KMS-11 (cell line): ENCODE measurements around the gene COL25A1.

Source experiments
- H2AFZ ChIP-seq: fragments of 200-600 bp; sonication (generic); 2 replicates; pipeline ENCODE4 v1.6.1; 2016; ENCODE audit warnings: antibody characterized with exemption, mixed run types, low read depth
- H3K27ac ChIP-seq: fragments of 200-600 bp; sonication (generic); 2 replicates; pipeline ENCODE4 v1.6.1; 2016; ENCODE audit warnings: mild to moderate bottlenecking, mixed run types
- H3K27me3 ChIP-seq: fragments of 200-600 bp; sonication (generic); 2 replicates; pipeline ENCODE4 v1.6.1; 2017; ENCODE audit warnings: mild to moderate bottlenecking, low read depth, mixed run types, moderate library complexity; ENCODE audit not compliant: insufficient read depth
- H3K36me3 ChIP-seq: fragments of 200-600 bp; sonication (generic); 2 replicates; pipeline ENCODE4 v1.6.1; 2017; ENCODE audit warnings: mild to moderate bottlenecking, mixed run types; ENCODE audit not compliant: insufficient read depth
- H3K4me1 ChIP-seq: fragments of 200-600 bp; sonication (generic); 2 replicates; pipeline ENCODE4 v1.6.1; 2016; ENCODE audit warnings: mild to moderate bottlenecking, low read depth, mixed run types; ENCODE audit not compliant: poor library complexity, severe bottlenecking
- H3K4me2 ChIP-seq: fragments of 200-600 bp; sonication (generic); 2 replicates; pipeline ENCODE4 v1.7.0; 2016; ENCODE audit warnings: mild to moderate bottlenecking, mixed run types
- H3K4me3 ChIP-seq: fragments of 200-600 bp; sonication (generic); IDR thresholded peaks from 2 replicates; pipeline ENCODE4 v1.6.1; 2017; ENCODE audit warnings: low read depth, low read length, mixed read lengths; ENCODE audit not compliant: insufficient read depth
- H3K79me2 ChIP-seq: fragments of 200-600 bp; sonication (generic); 2 replicates; pipeline ENCODE4 v1.6.1; 2016; ENCODE audit warnings: low read depth, mixed run types; ENCODE audit not compliant: insufficient read depth
- H3K9ac ChIP-seq: fragments of 200-600 bp; sonication (generic); 2 replicates; pipeline ENCODE4 v1.6.1; 2016; ENCODE audit warnings: mild to moderate bottlenecking, mixed run types
- H4K20me1 ChIP-seq: fragments of 200-600 bp; sonication (generic); 2 replicates; pipeline ENCODE4 v1.6.1; 2016; ENCODE audit warnings: mild to moderate bottlenecking, mixed run types; ENCODE audit not compliant: insufficient read depth
- TF ChIP-seq, protein P1 (sequence below): fragments of 200-600 bp; sonication (generic); conservative IDR thresholded peaks from 2 replicates; pipeline ENCODE4 v1.6.1; 2017; ENCODE audit warnings: low read depth, mild to moderate bottlenecking, antibody characterized with exemption, low read length, moderate library complexity, mixed read lengths

The COL25A1 gene

DNA sequence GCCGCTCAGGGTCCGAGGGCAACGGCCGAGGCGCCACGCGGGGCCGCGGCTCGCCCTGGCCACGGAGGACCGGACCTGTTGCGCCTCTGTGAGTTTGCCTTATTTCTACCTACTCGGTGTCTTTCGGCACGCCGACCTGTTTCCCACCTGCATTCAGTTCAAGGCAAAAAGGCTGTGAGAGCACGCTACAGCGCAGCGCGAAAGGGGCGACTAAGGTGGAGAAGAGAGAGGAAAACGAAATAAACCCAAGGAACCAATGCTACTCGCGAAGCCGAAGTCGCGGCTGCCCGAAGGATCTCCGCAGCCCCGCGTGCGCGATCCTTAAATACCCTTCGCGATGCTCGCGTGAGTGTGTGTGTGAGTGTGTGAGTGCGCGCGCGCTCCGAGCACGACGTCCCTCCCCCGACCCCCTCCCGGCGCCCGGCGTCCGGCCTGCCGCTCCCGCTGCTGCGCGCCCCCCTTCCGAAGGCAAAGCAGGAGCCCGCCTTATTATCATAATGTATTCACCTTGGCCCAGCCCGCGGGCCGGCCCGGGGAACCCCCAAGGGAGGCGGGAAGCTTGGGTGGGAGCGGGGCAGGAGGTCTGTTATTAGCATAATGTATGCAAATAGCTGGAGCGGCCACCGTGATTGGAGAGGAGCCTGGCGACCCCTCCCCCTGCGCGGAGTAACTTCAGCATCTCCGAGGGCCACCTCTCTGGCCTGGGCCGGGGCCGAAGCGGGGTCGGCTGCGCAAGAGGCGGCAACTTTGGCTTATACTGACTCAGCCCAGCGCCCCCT, at the start of gene COL25A1:
Gene COL25A1 (minus strand): TSS at position 298 of the 779 bp plus-strand sequence.
- H3K27ac ChIP-seq: no peak within 1 kb of the TSS
- H3K79me2 ChIP-seq: no peaks in the 10 kb centered on the region
- H3K4me2 ChIP-seq: peak within 1 kb of the TSS; percentile 48
- H2AFZ ChIP-seq: peak within 1 kb of the TSS; percentile 80
- no peaks in the 10 kb centered on the region for H3K27me3 ChIP-seq
- TF ChIP-seq, protein P1, sequence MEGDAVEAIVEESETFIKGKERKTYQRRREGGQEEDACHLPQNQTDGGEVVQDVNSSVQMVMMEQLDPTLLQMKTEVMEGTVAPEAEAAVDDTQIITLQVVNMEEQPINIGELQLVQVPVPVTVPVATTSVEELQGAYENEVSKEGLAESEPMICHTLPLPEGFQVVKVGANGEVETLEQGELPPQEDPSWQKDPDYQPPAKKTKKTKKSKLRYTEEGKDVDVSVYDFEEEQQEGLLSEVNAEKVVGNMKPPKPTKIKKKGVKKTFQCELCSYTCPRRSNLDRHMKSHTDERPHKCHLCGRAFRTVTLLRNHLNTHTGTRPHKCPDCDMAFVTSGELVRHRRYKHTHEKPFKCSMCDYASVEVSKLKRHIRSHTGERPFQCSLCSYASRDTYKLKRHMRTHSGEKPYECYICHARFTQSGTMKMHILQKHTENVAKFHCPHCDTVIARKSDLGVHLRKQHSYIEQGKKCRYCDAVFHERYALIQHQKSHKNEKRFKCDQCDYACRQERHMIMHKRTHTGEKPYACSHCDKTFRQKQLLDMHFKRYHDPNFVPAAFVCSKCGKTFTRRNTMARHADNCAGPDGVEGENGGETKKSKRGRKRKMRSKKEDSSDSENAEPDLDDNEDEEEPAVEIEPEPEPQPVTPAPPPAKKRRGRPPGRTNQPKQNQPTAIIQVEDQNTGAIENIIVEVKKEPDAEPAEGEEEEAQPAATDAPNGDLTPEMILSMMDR: no peak
- H3K36me3 ChIP-seq: no peaks in the 10 kb centered on the region
- H4K20me1 ChIP-seq: 0 out of 2 replicates have a peak, but pooled peaks cover 3% of the 10 kb centered on the region
- H3K9ac ChIP-seq: peak within 1 kb of the TSS; percentile 24; the same call in 1 of the 2 replicates
- H3K4me3 ChIP-seq: no peak within 1 kb of the TSS
- peaks cover 10% of the 10 kb centered on the region for H3K4me1 ChIP-seq

DNA sequence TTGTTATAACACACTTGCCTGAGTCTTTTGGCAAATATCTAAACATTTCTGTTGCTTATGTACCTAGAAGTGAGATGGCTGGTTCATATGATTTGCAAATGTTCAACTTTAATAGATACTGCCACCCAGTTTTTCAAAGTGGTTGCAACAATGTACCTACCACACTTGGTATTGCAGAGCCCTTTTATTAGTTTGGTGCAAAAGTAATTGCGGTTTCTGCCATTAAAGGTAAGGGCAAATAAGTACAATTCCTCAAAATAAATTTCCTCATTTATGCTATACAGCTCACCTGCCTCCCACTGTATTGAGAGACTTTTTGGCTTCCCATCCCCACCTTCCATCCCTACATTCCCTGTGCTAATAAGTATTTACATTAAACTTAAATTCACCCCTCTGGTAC, 47.7 kb upstream of the COL25A1 start:
- Histone ChIP-seq H3K27ac (no peak overlapping the region), H2AFZ (no peak overlapping the region), H3K79me2 (no peaks in the 10 kb centered on the region), H3K4me2 (no peak overlapping the region), H3K36me3 (no peaks in the 10 kb centered on the region), H3K9ac (no peak overlapping the region), H3K4me3 (no peak overlapping the region), H4K20me1 (no peaks in the 10 kb centered on the region), H3K4me1 (no peaks in the 10 kb centered on the region), H3K27me3 (no peaks in the 10 kb centered on the region)
- TF ChIP-seq, protein P1: no peak

DNA sequence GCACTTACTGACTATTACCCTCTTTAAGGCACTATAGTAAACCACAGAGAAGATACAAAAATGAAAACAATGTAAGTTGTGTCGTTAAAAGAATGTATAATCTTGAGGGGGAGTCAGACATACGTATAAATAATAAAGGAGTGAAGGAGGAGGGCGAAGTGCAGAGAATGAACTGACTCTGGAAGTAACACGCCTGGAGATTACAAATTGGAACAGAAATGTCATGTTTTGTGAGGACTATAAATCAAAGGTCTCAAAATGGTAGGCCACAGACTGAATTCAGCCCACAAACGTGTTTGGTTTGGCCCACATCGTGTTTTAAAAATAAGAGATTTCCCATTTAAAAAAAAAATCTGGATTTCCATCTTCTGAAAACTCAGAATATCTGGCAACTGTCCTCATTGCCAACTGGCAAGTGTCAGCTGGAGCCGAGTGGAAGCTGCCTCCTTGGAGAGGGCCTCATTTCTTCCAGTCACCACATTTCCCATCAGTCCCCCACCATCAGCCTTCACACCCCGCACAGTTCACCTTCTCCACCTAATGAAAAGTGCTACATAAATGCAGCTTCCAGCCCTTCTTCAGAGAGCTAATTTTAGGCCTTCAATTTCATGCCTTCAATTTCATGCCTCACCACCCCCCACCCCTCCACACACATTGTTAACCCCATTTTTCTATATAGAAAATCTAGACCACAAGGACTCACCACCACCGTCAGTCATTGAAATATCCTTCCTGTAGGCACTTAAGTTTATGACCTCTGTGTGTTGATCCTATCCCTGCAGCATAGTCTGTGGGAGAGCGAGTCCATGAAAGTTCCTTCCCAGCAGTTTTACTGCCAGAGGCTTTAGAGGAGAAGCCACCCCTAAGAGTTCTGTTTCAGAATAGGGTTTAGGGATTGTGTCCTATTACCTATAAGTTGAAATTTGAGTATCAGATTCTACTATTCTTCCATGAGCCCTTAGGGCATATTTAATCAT, 32.0 kb upstream of the COL25A1 start:
- no peaks in the 10 kb centered on the region for H3K27me3 ChIP-seq
- H3K79me2 ChIP-seq: no peaks in the 10 kb centered on the region
- TF ChIP-seq, protein P1: no peak
- H4K20me1 ChIP-seq: no peaks in the 10 kb centered on the region
- no peaks in the 10 kb centered on the region for H3K36me3 ChIP-seq
- no peak overlapping the region for H2AFZ ChIP-seq
- H3K4me3 ChIP-seq: no peak overlapping the region
- no peaks in the 10 kb centered on the region for H3K4me1 ChIP-seq
- H3K4me2 ChIP-seq: no peak overlapping the region
- H3K9ac ChIP-seq: no peak overlapping the region
- H3K27ac ChIP-seq: no peak overlapping the region

DNA sequence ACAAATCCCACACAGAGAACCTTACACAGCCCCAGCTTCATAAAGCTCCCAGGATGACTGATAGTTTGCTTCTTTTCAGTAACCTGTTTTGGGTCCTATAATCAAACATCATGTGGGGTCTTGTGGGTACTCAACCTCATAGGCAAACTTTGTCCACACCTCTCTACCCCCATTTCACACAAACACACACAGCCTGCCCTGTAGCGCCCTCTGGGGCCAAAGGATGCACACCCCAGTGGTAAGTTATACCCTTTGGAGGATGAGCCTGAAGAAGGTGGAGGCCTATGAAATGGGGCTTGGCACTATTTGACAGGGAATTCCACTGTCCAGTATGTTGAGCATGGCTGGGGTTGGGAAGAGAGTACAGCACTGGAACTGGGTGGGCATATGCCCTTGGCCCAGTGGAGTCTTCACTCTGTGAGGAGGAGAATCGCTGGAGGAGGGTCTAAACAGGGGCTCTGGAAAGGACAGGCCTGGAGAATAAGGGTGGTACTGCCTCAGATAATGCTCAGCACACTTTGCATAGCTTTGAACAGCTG, 30.5 kb upstream of the COL25A1 start:
- TF ChIP-seq, protein P1: peak; percentile 59
- H4K20me1 ChIP-seq: no peaks in the 10 kb centered on the region
- H2AFZ ChIP-seq: no peak overlapping the region
- no peaks in the 10 kb centered on the region for H3K4me1 ChIP-seq
- no peaks in the 10 kb centered on the region for H3K79me2 ChIP-seq
- H3K4me2 ChIP-seq: no peak overlapping the region
- no peak overlapping the region for H3K4me3 ChIP-seq
- no peaks in the 10 kb centered on the region for H3K36me3 ChIP-seq
- no peaks in the 10 kb centered on the region for H3K27me3 ChIP-seq
- H3K27ac ChIP-seq: no peak overlapping the region
- H3K9ac ChIP-seq: no peak overlapping the region
